Smooth muscle cell of the pulmonary artery (primary cell): Measurements from ENCODE around the gene ZDHHC7. TPM values are rescaled to one million over a fixed set of nuclear protein-coding genes. Genes with fewer than 3 reads are reported as not detected.

Experiments used
- total RNA-seq: library from RNA; depleted of rRNA; stranded (reverse); fragments of >200 nt; gene quantifications from 2 replicates; pipeline ENCODE4 v1.2.3, GENCODE V29; 2014

The ZDHHC7 gene
- 94.1 and 100 TPM in 2 replicates for total RNA-seq

GRCh38 chr16:85010931-85011845, at the start of gene ZDHHC7:
Gene ZDHHC7 (minus strand): TSS chr16:85011535. CDS start chr16:84990618, 20,917 bp downstream.

GRCh38 chr16:85027349-85027957, 16.1 kb upstream of the ZDHHC7 start, which contains the start of gene KIAA0513:
Gene KIAA0513 (plus strand): TSS chr16:85027795. CDS start chr16:85067072, 39,277 bp downstream.

Other genes starting within 250 kb of the ZDHHC7 start
- 1.2 and 38.1 TPM in 2 replicates for gene CRISPLD2, start 191.6 kb downstream of the ZDHHC7 start, total RNA-seq
- gene KIAA0513, start 16.3 kb upstream of the ZDHHC7 start, total RNA-seq, result 13.0 and 13.8 TPM in 2 replicates
- gene CIBAR2, start 100.9 kb upstream of the ZDHHC7 start, total RNA-seq, result not detected in 2 replicates